ENCODE measurements around the gene ASCC1. TPM values are rescaled to one million over a fixed set of nuclear protein-coding genes. Genes with fewer than 3 reads are reported as not detected.

Gene ASCC1
- total and polyA plus RNA-seq, 2 of the 13 experiments (the other 11 are each of a cell fraction or from before 2014, with no cell fraction given) = 21.6 to 30.1 TPM

DNA sequence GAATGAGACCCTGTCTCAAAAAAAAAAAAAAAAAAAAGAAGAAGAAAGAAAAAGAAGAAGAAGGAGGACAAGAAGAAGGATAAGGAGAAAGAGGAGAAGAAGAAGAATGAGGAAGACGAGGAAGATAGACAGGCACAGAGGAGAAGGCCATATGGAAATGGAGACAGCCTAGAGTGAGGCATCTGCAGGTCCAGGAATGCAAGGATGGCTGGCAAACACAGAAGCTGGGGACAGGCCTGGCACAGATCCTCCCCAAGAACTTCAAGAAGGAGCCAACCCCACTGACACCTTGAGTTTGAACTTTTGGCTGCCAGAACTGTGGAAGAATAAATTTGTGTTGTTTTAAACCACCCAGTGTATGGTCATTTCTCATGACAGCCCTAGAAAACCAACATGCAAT lies 166.6 kb downstream of the ASCC1 start:
- H3K9me3 ChIP-seq (ENCODE audit: low read length) = peaks cover 5% of the 10 kb centered on the region; the same call in 1 of the 2 replicates
- intact Hi-C loops (cut with micrococcal nuclease; ENCODE audit: unreplicated experiment) = loop anchor here (5.0 to 10.0 kb wide), 3 partner anchors 173 to 288 kb away; no protein-coding TSS in a partner anchor
- H3K4me1 ChIP-seq (ENCODE audit: insufficient read depth, low read length) = peaks cover 72% of the 10 kb centered on the region
- no peak overlapping the region for H2AFZ ChIP-seq (ENCODE audit: low read length)
- DNase-seq (ENCODE audit: low spot score) (no peak), ATAC-seq (no peak), FAIRE-seq (no peak)
- no peaks in the 10 kb centered on the region for H4K20me1 ChIP-seq (ENCODE audit: insufficient read depth, low read length)
- POLR2A ChIA-PET = interaction anchor here (1.4 to 3.9 kb wide), 3 partner anchors 40 to 93 kb away, joined by 5 to 30 read pairs (median 11); partner anchors contain the start of gene CHST3
- no peaks in the 10 kb centered on the region for H3K27me3 ChIP-seq (ENCODE audit: control insufficient read depth in 1 of 2, insufficient read depth in 2 of 2, low read length in 2 of 2)
- H3K36me3 ChIP-seq (replicated peaks in 1 of 2; ENCODE audit: control insufficient read depth in 1 of 2, insufficient read depth in 2 of 2, low read length in 2 of 2) = no peaks in the 10 kb centered on the region
- no peaks in the 10 kb centered on the region for H3K79me2 ChIP-seq (ENCODE audit: insufficient read depth, low read length)
- BruUV-seq (replicated peaks) = no TSS peak
- H3K4me3 ChIP-seq (replicated peaks in 1 of 3; ENCODE audit: insufficient read depth in 1 of 3, low read depth in 2 of 3, low read length in 3 of 3) = no peak overlapping the region
- no peak overlapping the region for H3K9ac ChIP-seq (ENCODE audit: insufficient read depth, low read depth, low read length)
- 18% methylated on average over 1 of the region's 1 CpG for WGBS (ENCODE audit: low lambda C conversion rate)
- in situ Hi-C loops (cut with HindIII; ENCODE audit: extremely low pct_ligation_motif_present, low pct_unique_long_range_greater_than_20kb) = loop anchor here (5.0 to 25.0 kb wide), 2 partner anchors 82 to 712 kb away; no protein-coding TSS in a partner anchor
- no peak overlapping the region for H3K4me2 ChIP-seq (ENCODE audit: low read depth, low read length)
- no peak overlapping the region for H3K27ac ChIP-seq (ENCODE audit: extremely low read length, insufficient read depth, low read length)
- TF ChIP-seq ZNF547 (CRISPR knock-in tag; IDR thresholded peaks at IDR 0.05) = no peak
- TF ChIP-seq, protein P1, sequence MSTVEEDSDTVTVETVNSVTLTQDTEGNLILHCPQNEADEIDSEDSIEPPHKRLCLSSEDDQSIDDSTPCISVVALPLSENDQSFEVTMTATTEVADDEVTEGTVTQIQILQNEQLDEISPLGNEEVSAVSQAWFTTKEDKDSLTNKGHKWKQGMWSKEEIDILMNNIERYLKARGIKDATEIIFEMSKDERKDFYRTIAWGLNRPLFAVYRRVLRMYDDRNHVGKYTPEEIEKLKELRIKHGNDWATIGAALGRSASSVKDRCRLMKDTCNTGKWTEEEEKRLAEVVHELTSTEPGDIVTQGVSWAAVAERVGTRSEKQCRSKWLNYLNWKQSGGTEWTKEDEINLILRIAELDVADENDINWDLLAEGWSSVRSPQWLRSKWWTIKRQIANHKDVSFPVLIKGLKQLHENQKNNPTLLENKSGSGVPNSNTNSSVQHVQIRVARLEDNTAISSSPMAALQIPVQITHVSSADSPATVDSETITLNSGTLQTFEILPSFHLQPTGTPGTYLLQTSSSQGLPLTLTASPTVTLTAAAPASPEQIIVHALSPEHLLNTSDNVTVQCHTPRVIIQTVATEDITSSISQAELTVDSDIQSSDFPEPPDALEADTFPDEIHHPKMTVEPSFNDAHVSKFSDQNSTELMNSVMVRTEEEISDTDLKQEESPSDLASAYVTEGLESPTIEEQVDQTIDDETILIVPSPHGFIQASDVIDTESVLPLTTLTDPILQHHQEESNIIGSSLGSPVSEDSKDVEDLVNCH (CRISPR knock-in tag; IDR thresholded peaks at IDR 0.05) = no peak
- TF ChIP-seq TMF1 (CRISPR knock-in tag; IDR thresholded peaks at IDR 0.05; ENCODE audit: low read depth) = no peak
- TF ChIP-seq ZBTB14 (CRISPR knock-in tag; IDR thresholded peaks at IDR 0.05) = no peak
- TF ChIP-seq FOSL2 (CRISPR knock-in tag; IDR thresholded peaks at IDR 0.05) = no peak
- no peak for TF ChIP-seq ZNF337 (CRISPR knock-in tag; IDR thresholded peaks at IDR 0.05; ENCODE audit: borderline replicate concordance, low read depth)
- TF ChIP-seq ZIK1 (CRISPR knock-in tag; IDR thresholded peaks at IDR 0.05; ENCODE audit: borderline replicate concordance, low read depth) = no peak
- TF ChIP-seq ZNF639 (CRISPR knock-in tag; conservative IDR thresholded peaks at IDR 0.05) = no peak
- TF ChIP-seq MTF1 (CRISPR knock-in tag; IDR thresholded peaks at IDR 0.05) = no peak
- no peak for TF ChIP-seq NRL (CRISPR knock-in tag; IDR thresholded peaks at IDR 0.05; ENCODE audit: borderline replicate concordance)
- CTCF ChIA-PET (ENCODE audit: low intra/inter-chr PET ratio, low total read pairs) = interaction anchor here (1.6 to 2.0 kb wide), 4 partner anchors 33 to 153 kb away, joined by 4 to 46 read pairs (median 16); no protein-coding TSS in a partner anchor

All from HepG2 (cell line).